Stimulated activated CD4-positive, alpha-beta T cell treated with anti-CD3 and anti-CD28 coated beads, Interleukin-2, amount 100 ng/mL, for 24 hours (primary cell): Measurements from ENCODE around the gene SGTA.

Source experiments
- DNase-seq, 2 donors: peaks; one replicate each; pipeline ENCODE4 v3.0.0-alpha.2; 2020

SGTA gene

GRCh38 chr19:2768365-2769132 is 14.5 kb downstream of the SGTA start:
- DNase-seq, result no peak

- no peak for DNase-seq
Measured at GRCh38 chr19:2767688-2768087, 15.4 kb downstream of the SGTA start.

DNA sequence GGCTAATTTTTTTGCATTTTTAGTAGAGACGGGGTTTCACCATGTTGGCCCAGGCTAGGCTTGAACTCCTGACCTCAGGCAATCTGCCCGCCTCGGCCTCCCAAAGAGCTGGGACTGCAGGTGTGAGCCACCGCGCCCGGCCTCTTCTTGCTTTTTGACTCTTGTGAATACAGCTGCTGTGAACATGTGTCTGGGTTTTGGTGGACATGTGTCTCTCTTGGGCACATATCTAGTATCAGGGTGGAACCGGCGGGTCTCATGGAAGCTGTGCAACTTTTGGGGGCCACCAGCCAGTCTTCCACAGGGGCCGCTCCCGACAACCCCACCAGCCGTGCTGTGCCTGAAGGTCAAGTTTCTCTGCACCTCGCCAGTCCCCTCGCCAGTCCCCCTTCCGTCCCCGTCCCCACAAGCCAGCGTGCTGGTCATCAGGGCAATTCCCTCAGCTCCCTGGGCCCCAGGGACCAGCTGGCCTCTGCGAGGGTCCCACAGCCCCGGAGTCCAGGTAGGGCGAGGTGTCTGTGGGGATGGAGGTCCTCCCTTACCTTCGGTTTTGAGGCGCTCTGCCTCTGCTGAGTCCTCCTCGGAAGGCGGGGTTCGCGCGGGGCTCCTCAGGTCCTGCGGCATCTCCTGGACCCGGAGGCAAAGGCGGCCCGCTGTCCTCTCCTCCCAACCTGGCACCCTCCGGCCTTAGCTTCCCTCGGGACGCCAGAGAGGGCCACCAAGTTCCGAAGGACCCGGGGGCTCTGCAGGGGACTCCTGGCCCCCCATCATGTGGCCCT is 16.3 kb downstream of the SGTA start:
- DNase-seq, result no peak

GRCh38 chr19:2765376-2765775 is 17.7 kb downstream of the SGTA start:
- DNase-seq, result no peak

DNA sequence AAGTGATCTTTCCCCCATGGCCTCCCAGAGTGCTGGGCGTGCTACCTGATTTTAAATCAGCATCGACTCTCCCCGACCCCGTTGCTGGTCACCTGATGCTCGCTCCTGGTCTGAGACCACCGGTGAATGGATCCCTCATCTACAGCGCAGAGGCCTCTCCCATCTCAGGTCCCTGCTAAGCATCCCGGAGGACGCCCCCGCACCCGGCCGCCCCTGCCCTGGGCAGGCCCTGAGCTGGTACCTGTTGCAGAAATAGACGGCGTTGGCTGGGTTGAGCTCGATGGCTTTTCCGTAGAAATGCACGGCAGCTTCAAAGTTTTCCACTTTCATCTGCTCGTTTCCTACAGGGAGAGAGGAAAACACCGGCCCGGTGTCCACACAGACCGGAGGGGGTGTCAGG is 18.1 kb downstream of the SGTA start:
- no peak for DNase-seq

DNA sequence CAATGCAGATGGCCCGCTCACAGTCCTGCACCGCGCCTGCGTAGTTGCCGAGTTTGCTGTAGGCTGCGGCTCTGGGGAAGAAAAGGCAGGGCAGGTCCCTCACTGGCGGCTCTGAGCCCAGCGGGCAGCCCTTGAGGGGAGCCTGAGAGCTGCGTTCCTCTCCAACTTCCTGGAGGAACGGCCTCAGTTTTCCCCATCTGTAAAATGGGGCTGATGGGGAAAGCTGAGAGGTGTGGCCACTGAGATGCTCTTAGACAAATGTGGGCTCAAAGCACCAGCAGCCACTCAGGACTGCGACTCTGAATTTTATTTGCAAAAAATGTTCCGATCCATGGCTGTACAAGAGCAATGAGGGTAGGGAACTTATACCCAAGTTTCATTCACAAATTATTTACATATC is 19.4 kb downstream of the SGTA start:
- no peak for DNase-seq

DNA sequence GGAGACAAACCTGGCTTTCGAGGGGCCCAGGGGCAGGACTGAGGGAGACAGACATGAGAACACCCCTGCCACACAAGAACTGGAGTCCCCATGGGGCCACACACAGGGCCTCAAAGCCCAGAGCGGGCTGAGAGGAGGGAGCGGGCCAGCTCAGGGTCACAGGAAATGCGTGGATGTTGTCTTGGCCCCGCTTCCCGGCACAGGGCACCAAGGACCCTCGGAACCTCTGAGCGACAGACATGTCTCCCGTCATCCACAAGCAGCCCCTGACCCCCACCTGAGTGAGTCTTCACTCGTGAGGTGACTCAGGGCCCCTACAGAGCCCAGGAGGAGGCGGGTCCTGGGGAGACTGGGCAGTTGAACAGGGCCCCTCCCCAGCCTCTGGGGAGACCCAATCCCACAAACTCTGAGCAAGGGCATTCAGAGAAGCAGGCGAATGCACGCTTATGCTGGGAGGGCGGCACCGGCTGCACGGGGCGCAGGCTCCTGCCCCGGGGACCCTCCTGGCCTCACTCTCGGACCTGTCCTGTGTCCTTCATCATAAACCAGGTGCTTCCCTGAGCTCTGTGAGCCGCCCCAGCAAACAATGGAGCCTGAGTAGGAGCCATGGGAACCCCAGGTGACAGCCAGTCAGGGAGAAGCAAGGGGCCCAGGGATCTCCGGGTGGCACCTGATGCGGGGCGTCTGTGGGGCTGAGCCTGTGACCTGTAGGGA is 20.1 kb downstream of the SGTA start:
- no peak for DNase-seq

- no peak for DNase-seq
Measured at GRCh38 chr19:2761876-2762782, 20.9 kb downstream of the SGTA start.

DNA sequence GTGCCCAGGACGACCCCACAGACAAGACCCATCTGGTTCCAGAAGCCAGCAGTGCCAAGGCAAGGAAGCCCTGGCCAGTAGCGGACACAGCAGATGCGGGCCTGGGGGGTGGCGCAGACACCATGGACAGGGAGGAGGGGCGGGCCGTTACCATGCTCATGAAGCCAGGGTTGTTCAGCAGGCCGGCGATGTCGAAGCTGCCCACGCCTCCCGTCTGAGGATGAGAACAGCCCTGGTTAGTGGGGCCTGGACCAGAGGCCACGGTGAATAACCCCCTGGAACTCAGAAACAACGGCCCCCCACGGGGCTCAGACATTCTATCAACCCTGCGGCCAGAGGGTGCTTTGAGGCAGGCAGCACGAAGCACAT is 21.8 kb downstream of the SGTA start:
- no peak for DNase-seq

DNA sequence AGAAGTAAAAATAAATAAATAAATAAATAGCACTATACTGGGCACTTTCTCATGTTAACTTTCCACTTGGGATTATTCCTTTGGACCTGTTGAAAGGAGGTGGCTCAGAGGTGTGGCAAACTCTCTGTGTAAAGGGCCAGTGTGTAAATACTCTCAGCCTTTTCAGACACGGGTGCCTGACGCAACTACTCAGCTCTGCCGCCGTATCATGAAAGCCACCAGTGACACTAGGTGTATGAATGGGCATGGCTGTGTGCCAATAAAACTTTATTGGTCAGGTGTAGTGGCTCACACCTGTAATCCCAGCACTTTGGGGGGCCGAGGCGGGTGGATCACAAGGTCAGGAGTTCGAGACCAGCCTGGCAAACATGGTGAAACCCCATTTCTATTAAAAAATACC is 23.1 kb downstream of the SGTA start:
- no peak for DNase-seq

- no peak for DNase-seq
Measured at GRCh38 chr19:2759362-2759761, 23.7 kb downstream of the SGTA start.

DNA sequence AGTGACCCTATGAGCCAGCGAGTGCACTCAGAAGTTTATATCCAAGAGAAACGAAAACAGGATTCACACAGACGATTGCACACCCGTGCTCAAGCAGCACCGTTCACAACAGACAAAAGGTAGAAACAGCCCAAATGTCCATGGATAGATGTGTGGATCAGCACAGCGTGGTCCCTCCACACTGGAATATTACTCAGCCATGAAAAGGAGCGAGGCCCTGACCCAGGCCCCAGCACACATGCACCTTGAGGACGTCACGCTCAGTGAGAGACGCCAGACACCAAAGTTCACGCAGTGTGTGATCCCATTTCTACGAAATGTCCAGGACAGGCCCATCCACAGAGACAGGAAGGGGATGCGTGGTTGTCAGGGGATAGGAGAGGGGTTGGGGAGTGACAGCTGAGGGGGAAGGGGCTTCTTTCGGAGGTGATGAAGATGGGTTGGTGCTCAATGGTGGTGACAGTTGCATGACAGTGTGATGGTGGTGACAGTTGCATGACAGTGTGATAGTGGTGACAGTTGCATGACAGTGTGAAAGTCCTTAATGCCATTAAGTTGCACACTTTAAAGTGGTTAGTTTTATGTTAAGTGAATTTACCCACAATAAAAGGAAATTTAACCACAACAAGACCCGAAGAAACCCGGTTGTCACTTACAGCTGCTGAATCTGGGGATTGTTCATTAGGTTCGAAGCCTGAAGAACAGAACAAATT is 24.3 kb downstream of the SGTA start:
- no peak for DNase-seq

- DNase-seq, result no peak
Measured at GRCh38 chr19:2756921-2757881, 25.9 kb downstream of the SGTA start.

DNA sequence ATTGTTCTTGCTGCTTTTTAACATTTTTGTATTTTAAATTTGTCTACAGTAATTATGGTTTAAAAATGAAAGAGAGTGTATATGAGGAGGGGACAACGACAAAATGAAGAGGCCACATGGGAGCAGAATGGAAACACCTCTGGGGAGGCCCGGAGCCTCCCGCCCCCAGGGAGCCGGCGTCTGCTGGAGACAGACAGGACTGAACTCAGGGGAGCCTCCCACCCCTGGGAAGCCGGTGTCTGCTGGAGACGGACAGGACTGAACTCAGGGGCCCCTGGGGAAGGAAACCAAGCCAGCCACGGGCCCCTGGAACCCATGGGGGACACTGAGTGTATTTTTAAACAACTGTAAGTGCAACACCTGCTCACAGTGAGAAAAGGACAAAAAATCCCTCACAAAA is 26.6 kb downstream of the SGTA start:
- DNase-seq, result no peak

GRCh38 chr19:2755811-2756210 is 27.3 kb downstream of the SGTA start:
- DNase-seq, result no peak

- no peak for DNase-seq
Measured at GRCh38 chr19:2755448-2755705, 27.7 kb downstream of the SGTA start.

GRCh38 chr19:2754659-2755447 is 28.2 kb downstream of the SGTA start:
- no peak for DNase-seq

DNA sequence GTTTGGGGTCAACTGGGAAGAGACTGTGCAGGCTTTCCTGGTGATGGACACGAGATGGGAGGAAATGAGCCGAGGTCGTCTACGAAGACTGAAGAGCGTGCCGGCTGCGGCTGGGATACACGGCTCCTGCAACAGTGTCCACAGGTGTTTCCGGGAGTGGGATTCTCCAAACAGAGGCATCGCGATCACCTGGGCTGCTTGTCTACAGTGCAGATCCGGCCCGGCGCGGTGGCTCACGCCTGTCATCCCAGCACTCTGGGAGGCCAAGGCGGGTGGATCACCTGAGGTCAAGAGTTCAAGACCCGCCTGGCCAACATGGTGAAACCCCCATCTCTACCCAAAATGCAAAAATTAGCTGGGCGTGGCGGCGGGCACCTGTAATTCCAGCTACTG is 31.6 kb downstream of the SGTA start:
- no peak for DNase-seq

GRCh38 chr19:2750808-2751437 is 32.1 kb downstream of the SGTA start:
- no peak for DNase-seq

GRCh38 chr19:2747349-2747748 is 35.7 kb downstream of the SGTA start:
- DNase-seq, result no peak
